ENCODE results near the gene LURAP1L.

LURAP1L gene

GRCh38 chr9:12783767-12784460 lies 9.1 kb downstream of the LURAP1L start:
- no peak overlapping the region for H3K4me3 Mint-ChIP-seq
- H3K36me3 Mint-ChIP-seq (ENCODE audit: insufficient read depth), result no peaks in the 10 kb centered on the region
- H3K9me3 Mint-ChIP-seq, result peaks cover 20% of the 10 kb centered on the region
- no peak for DNase-seq (ENCODE audit: low spot score in 2 of 2)
- ATAC-seq (replicated peaks; ENCODE audit: extremely low read depth, poor library complexity, severe bottlenecking), result no peak
- no peaks in the 10 kb centered on the region for H3K4me1 Mint-ChIP-seq
- H3K27me3 Mint-ChIP-seq, result no peaks in the 10 kb centered on the region
- H3K27ac Mint-ChIP-seq (ENCODE audit: low read depth), result no peak overlapping the region

GRCh38 chr9:12784461-12785259 lies 9.8 kb downstream of the LURAP1L start:
- ATAC-seq (replicated peaks; ENCODE audit: extremely low read depth, poor library complexity, severe bottlenecking) (no peak), DNase-seq (ENCODE audit: low spot score in 2 of 2) (no peak)
- no peaks in the 10 kb centered on the region for H3K27me3 Mint-ChIP-seq
- H3K9me3 Mint-ChIP-seq, result peaks cover 24% of the 10 kb centered on the region
- H3K27ac Mint-ChIP-seq (ENCODE audit: low read depth), result no peak overlapping the region
- no peak overlapping the region for H3K4me3 Mint-ChIP-seq
- H3K4me1 Mint-ChIP-seq, result no peaks in the 10 kb centered on the region
- no peaks in the 10 kb centered on the region for H3K36me3 Mint-ChIP-seq (ENCODE audit: insufficient read depth)

GRCh38 chr9:12785260-12785770 lies 10.5 kb downstream of the LURAP1L start:
- H3K27ac Mint-ChIP-seq (ENCODE audit: low read depth), result no peak overlapping the region
- H3K9me3 Mint-ChIP-seq, result peaks cover 24% of the 10 kb centered on the region
- DNase-seq (ENCODE audit: low spot score in 2 of 2), result no peak
- no peaks in the 10 kb centered on the region for H3K36me3 Mint-ChIP-seq (ENCODE audit: insufficient read depth)
- ATAC-seq (replicated peaks; ENCODE audit: extremely low read depth, poor library complexity, severe bottlenecking), result no peak
- no peak overlapping the region for H3K4me3 Mint-ChIP-seq
- no peaks in the 10 kb centered on the region for H3K4me1 Mint-ChIP-seq
- no peaks in the 10 kb centered on the region for H3K27me3 Mint-ChIP-seq

- ATAC-seq (replicated peaks; ENCODE audit: extremely low read depth, poor library complexity, severe bottlenecking) (no peak), DNase-seq (ENCODE audit: low spot score in 2 of 2) (no peak)
- Mint-ChIP-seq H3K36me3 (ENCODE audit: insufficient read depth) (no peaks in the 10 kb centered on the region), H3K4me1 (no peaks in the 10 kb centered on the region), H3K4me3 (no peak overlapping the region), H3K27me3 (no peaks in the 10 kb centered on the region), H3K27ac (ENCODE audit: low read depth) (no peak overlapping the region), H3K9me3 (peaks cover 24% of the 10 kb centered on the region)
Measured at GRCh38 chr9:12785941-12786340, 11.1 kb downstream of the LURAP1L start.

- DNase-seq (ENCODE audit: low spot score in 2 of 2) (no peak), ATAC-seq (replicated peaks; ENCODE audit: extremely low read depth, poor library complexity, severe bottlenecking) (no peak)
- no peak overlapping the region for H3K4me3 Mint-ChIP-seq
- H3K27me3 Mint-ChIP-seq, result no peaks in the 10 kb centered on the region
- H3K36me3 Mint-ChIP-seq (ENCODE audit: insufficient read depth), result no peaks in the 10 kb centered on the region
- H3K4me1 Mint-ChIP-seq, result no peaks in the 10 kb centered on the region
- H3K9me3 Mint-ChIP-seq, result peaks cover 10% of the 10 kb centered on the region
- H3K27ac Mint-ChIP-seq (ENCODE audit: low read depth), result no peak overlapping the region
Measured at GRCh38 chr9:12790001-12790400, 15.2 kb downstream of the LURAP1L start.

- Mint-ChIP-seq H3K27ac (ENCODE audit: low read depth) (no peak overlapping the region), H3K27me3 (no peaks in the 10 kb centered on the region), H3K9me3 (peaks cover 10% of the 10 kb centered on the region), H3K4me1 (no peaks in the 10 kb centered on the region), H3K4me3 (no peak overlapping the region), H3K36me3 (ENCODE audit: insufficient read depth) (no peaks in the 10 kb centered on the region)
- ATAC-seq (replicated peaks; ENCODE audit: extremely low read depth, poor library complexity, severe bottlenecking) (no peak), DNase-seq (ENCODE audit: low spot score in 2 of 2) (no peak)
Measured at GRCh38 chr9:12790883-12791282, 16.1 kb downstream of the LURAP1L start.

- no peak for ATAC-seq (replicated peaks; ENCODE audit: extremely low read depth, poor library complexity, severe bottlenecking)
- no peak for DNase-seq (ENCODE audit: low spot score in 2 of 2)
- no peak overlapping the region for H3K4me3 Mint-ChIP-seq
Measured at GRCh38 chr9:12794101-12794799, 19.4 kb downstream of the LURAP1L start.

GRCh38 chr9:12796601-12797000 lies 21.8 kb downstream of the LURAP1L start:
- H3K4me3 Mint-ChIP-seq, result no peak overlapping the region
- H3K27ac Mint-ChIP-seq (ENCODE audit: low read depth), result no peak overlapping the region
- no peaks in the 10 kb centered on the region for H3K27me3 Mint-ChIP-seq
- DNase-seq (ENCODE audit: low spot score in 2 of 2) (no peak), ATAC-seq (replicated peaks; ENCODE audit: extremely low read depth, poor library complexity, severe bottlenecking) (no peak)
- no peaks in the 10 kb centered on the region for H3K36me3 Mint-ChIP-seq (ENCODE audit: insufficient read depth)
- H3K4me1 Mint-ChIP-seq, result no peaks in the 10 kb centered on the region
- no peaks in the 10 kb centered on the region for H3K9me3 Mint-ChIP-seq

More at GRCh38 chr9:12794101-12794799, 19.4 kb downstream of the LURAP1L start:
- no peaks in the 10 kb centered on the region for H3K27me3 Mint-ChIP-seq
- no peaks in the 10 kb centered on the region for H3K36me3 Mint-ChIP-seq (ENCODE audit: insufficient read depth)
- peaks cover 3% of the 10 kb centered on the region for H3K9me3 Mint-ChIP-seq
- H3K4me1 Mint-ChIP-seq, result no peaks in the 10 kb centered on the region
- H3K27ac Mint-ChIP-seq (ENCODE audit: low read depth), result no peak overlapping the region

- ATAC-seq (replicated peaks; ENCODE audit: extremely low read depth, poor library complexity, severe bottlenecking) (no peak), DNase-seq (ENCODE audit: low spot score in 2 of 2) (no peak)
- no peak overlapping the region for H3K4me3 Mint-ChIP-seq
- H3K9me3 Mint-ChIP-seq, result no peaks in the 10 kb centered on the region
- no peaks in the 10 kb centered on the region for H3K4me1 Mint-ChIP-seq
- H3K27ac Mint-ChIP-seq (ENCODE audit: low read depth), result no peak overlapping the region
- no peaks in the 10 kb centered on the region for H3K27me3 Mint-ChIP-seq
- H3K36me3 Mint-ChIP-seq (ENCODE audit: insufficient read depth), result no peaks in the 10 kb centered on the region
Measured at GRCh38 chr9:12797037-12797436, 22.2 kb downstream of the LURAP1L start.

- no peak overlapping the region for H3K27ac Mint-ChIP-seq (ENCODE audit: low read depth)
- DNase-seq (ENCODE audit: low spot score in 2 of 2) (no peak), ATAC-seq (replicated peaks; ENCODE audit: extremely low read depth, poor library complexity, severe bottlenecking) (no peak)
- H3K9me3 Mint-ChIP-seq, result peaks cover 10% of the 10 kb centered on the region
- H3K36me3 Mint-ChIP-seq (ENCODE audit: insufficient read depth), result no peaks in the 10 kb centered on the region
- H3K4me3 Mint-ChIP-seq, result no peak overlapping the region
- H3K4me1 Mint-ChIP-seq, result no peaks in the 10 kb centered on the region
- no peaks in the 10 kb centered on the region for H3K27me3 Mint-ChIP-seq
Measured at GRCh38 chr9:12798066-12798770, 23.4 kb downstream of the LURAP1L start.

GRCh38 chr9:12801187-12801586 lies 26.4 kb downstream of the LURAP1L start:
- no peak overlapping the region for H3K27ac Mint-ChIP-seq (ENCODE audit: low read depth)
- H3K36me3 Mint-ChIP-seq (ENCODE audit: insufficient read depth), result no peaks in the 10 kb centered on the region
- H3K4me1 Mint-ChIP-seq, result no peaks in the 10 kb centered on the region
- ATAC-seq (replicated peaks; ENCODE audit: extremely low read depth, poor library complexity, severe bottlenecking), result no peak
- no peak overlapping the region for H3K4me3 Mint-ChIP-seq
- peaks cover 15% of the 10 kb centered on the region for H3K9me3 Mint-ChIP-seq
- no peaks in the 10 kb centered on the region for H3K27me3 Mint-ChIP-seq
- no peak for DNase-seq (ENCODE audit: low spot score in 2 of 2)

GRCh38 chr9:12801663-12802062 lies 26.8 kb downstream of the LURAP1L start:
- H3K4me1 Mint-ChIP-seq, result no peaks in the 10 kb centered on the region
- H3K27me3 Mint-ChIP-seq, result no peaks in the 10 kb centered on the region
- ATAC-seq (replicated peaks; ENCODE audit: extremely low read depth, poor library complexity, severe bottlenecking), result no peak
- no peak overlapping the region for H3K4me3 Mint-ChIP-seq
- DNase-seq (ENCODE audit: low spot score in 2 of 2), result no peak
- H3K36me3 Mint-ChIP-seq (ENCODE audit: insufficient read depth), result no peaks in the 10 kb centered on the region
- H3K9me3 Mint-ChIP-seq, result peaks cover 15% of the 10 kb centered on the region
- H3K27ac Mint-ChIP-seq (ENCODE audit: low read depth), result no peak overlapping the region
